NCI-H774 (cell line): Measurements from ENCODE around the gene P4HB.

ENCODE experiments used
- DNase-seq: peaks from one replicate; lab custom pipeline; 2025; lab: John Stamatoyannopoulos, UW

The P4HB gene

GRCh38 chr17:81859906-81860755 lies at the start of gene P4HB:
TSS of gene P4HB (minus strand) at chr17:81860535. CDS start at chr17:81860471, 64 bp downstream.
- no peak for DNase-seq

- no peak for DNase-seq
Observed at GRCh38 chr17:81909231-81909630, 48.9 kb upstream of the P4HB start.

- DNase-seq, result no peak
Observed at GRCh38 chr17:81908793-81909192, 48.5 kb upstream of the P4HB start.

GRCh38 chr17:81907219-81908145 lies 47.1 kb upstream of the P4HB start:
- DNase-seq, result no peak

GRCh38 chr17:81906476-81907218 lies 46.3 kb upstream of the P4HB start:
- DNase-seq, result no peak

- no peak for DNase-seq
Observed at GRCh38 chr17:81905993-81906392, 45.7 kb upstream of the P4HB start.

GRCh38 chr17:81905424-81905875 lies 45.1 kb upstream of the P4HB start:
- DNase-seq, result no peak

GRCh38 chr17:81904600-81905423 lies 44.5 kb upstream of the P4HB start:
- DNase-seq, result no peak

GRCh38 chr17:81903896-81904599 lies 43.7 kb upstream of the P4HB start:
- no peak for DNase-seq

GRCh38 chr17:81903415-81903831 lies 43.1 kb upstream of the P4HB start:
- no peak for DNase-seq

GRCh38 chr17:81902653-81903414 lies 42.5 kb upstream of the P4HB start:
- DNase-seq, result no peak

GRCh38 chr17:81902023-81902652 lies 41.8 kb upstream of the P4HB start, which contains the start of gene NPB:
TSS of gene NPB (plus strand) at chr17:81902238. CDS start at chr17:81902278, 40 bp downstream.
- DNase-seq, result no peak

GRCh38 chr17:81901167-81902022 lies 41.1 kb upstream of the P4HB start:
- no peak for DNase-seq

- no peak for DNase-seq
Observed at GRCh38 chr17:81900181-81900820, 40.0 kb upstream of the P4HB start.

GRCh38 chr17:81899514-81900166 lies 39.3 kb upstream of the P4HB start:
- no peak for DNase-seq

GRCh38 chr17:81898885-81899284 lies 38.5 kb upstream of the P4HB start:
- no peak for DNase-seq
